A673 (cell line): ENCODE measurements around the gene UMAD1. TPM values are rescaled to one million over a fixed set of nuclear protein-coding genes. Genes with fewer than 3 reads are reported as not detected.

ENCODE experiments used
- BruUV-seq: library from RNA; stranded (reverse); fragments of 400-500 nt; replicated peaks from 2 replicates; lab custom pipeline; 2021; lab: Mats Ljungman, UMichigan
- CTCF ChIA-PET: fragments of 300-600 bp; sonication (Branson Sonifier 250); formaldehyde crosslinking; loops from one replicate; lab custom pipeline; 2022; ENCODE audit warnings: antibody characterized with exemption; lab: Charles Lee
- POLR2A ChIA-PET: fragments of 300-600 bp; sonication (Branson Sonifier 250); formaldehyde crosslinking; loops from one replicate; lab custom pipeline; 2022; ENCODE audit warnings: antibody characterized with exemption; ENCODE audit not compliant: low non-redundant PET; lab: Charles Lee
- DNase-seq: peaks from one replicate; pipeline ENCODE4 v3.0.0-alpha.2; 2015; ENCODE audit warnings: low spot score
- H3K27ac ChIP-seq: fragments of 200-600 bp; sonication (generic); 2 replicates; pipeline ENCODE4 v1.5.1; 2016; ENCODE audit warnings: mixed run types, low read depth, mild to moderate bottlenecking, mixed read lengths, antibody characterized with exemption, low read length; ENCODE audit not compliant: poor library complexity, severe bottlenecking
- H3K27me3 ChIP-seq: fragments of 200-600 bp; sonication (generic); replicated peaks from 2 replicates; pipeline ENCODE4 v1.6.1; 2017; ENCODE audit warnings: mixed run types, low read depth, mild to moderate bottlenecking, mixed read lengths, antibody characterized with exemption, low read length; ENCODE audit not compliant: insufficient read depth, poor library complexity
- H3K36me3 ChIP-seq: fragments of 200-600 bp; sonication (generic); 2 replicates; pipeline ENCODE4 v1.6.1; 2016; ENCODE audit warnings: mixed run types, mild to moderate bottlenecking, mixed read lengths, antibody characterized with exemption, low read length; ENCODE audit not compliant: insufficient read depth, poor library complexity, severe bottlenecking
- H3K4me1 ChIP-seq: fragments of 200-600 bp; sonication (generic); 2 replicates; pipeline ENCODE4 v1.6.1; 2017; ENCODE audit warnings: mixed run types, mild to moderate bottlenecking, mixed read lengths, antibody characterized with exemption, low read length; ENCODE audit not compliant: insufficient read depth, poor library complexity, severe bottlenecking
- H3K4me3 ChIP-seq: fragments of 200-600 bp; sonication (generic); 2 replicates; pipeline ENCODE4 v1.5.1; 2016; ENCODE audit warnings: low read depth, mixed run types, mild to moderate bottlenecking, mixed read lengths, low read length; ENCODE audit not compliant: poor library complexity, severe bottlenecking
- H3K9me3 ChIP-seq: fragments of 200-600 bp; sonication (generic); 2 replicates; pipeline ENCODE4 v1.6.1; 2016; ENCODE audit warnings: mixed run types, low read depth, mild to moderate bottlenecking, mixed read lengths, antibody characterized with exemption, low read length; ENCODE audit not compliant: poor library complexity, severe bottlenecking
- CTCF ChIP-seq: fragments of 300-800, 200-600 bp; sonication (generic); conservative IDR thresholded peaks from 2 replicates; pipeline ENCODE4 v1.5.1; 2017; ENCODE audit warnings: low read depth, mild to moderate bottlenecking, antibody characterized with exemption, low read length, moderate library complexity, mixed read lengths
- EZH2 ChIP-seq: fragments of 200-600 bp; sonication (generic); IDR thresholded peaks from 2 replicates; pipeline ENCODE4 v1.6.1; 2017; ENCODE audit warnings: borderline replicate concordance, low read depth, mild to moderate bottlenecking, mixed read lengths, antibody characterized with exemption, low read length; ENCODE audit not compliant: poor library complexity, severe bottlenecking
- intact Hi-C: fragments of 100-400 bp; cut with micrococcal nuclease; formaldehyde crosslinking; loops from one replicate; pipeline ENCODE4 v1.10.0; 2022; ENCODE audit not compliant: unreplicated experiment
- total RNA-seq: library from RNA; stranded (reverse); gene quantifications from 2 replicates; pipeline ENCODE4 v1.2.3, GENCODE V29; 2021

Gene UMAD1
- total RNA-seq, 1 experiment from 2014 or later: 13.5 TPM

- Histone ChIP-seq H3K9me3 (no peaks in the 10 kb centered on the region), H3K4me3 (no peak overlapping the region), H3K27me3 (no peaks in the 10 kb centered on the region), H3K4me1 (no peaks in the 10 kb centered on the region), H3K36me3 (no peaks in the 10 kb centered on the region), H3K27ac (no peak overlapping the region)
- intact Hi-C loops: no loop called here
- ChIA-PET POLR2A (no interaction called here), CTCF (no interaction called here)
- BruUV-seq: no TSS peak
- no peak for TF ChIP-seq EZH2
- TF ChIP-seq CTCF: no peak
- DNase-seq: no peak
These were observed 104.7 kb downstream of the UMAD1 start for GRCh38 chr7:7745258-7745657.

GRCh38 chr7:7745966-7746365, 105.4 kb downstream of the UMAD1 start:
- Histone ChIP-seq H3K27me3 (no peaks in the 10 kb centered on the region), H3K36me3 (no peaks in the 10 kb centered on the region), H3K4me1 (no peaks in the 10 kb centered on the region), H3K27ac (no peak overlapping the region), H3K9me3 (no peaks in the 10 kb centered on the region), H3K4me3 (no peak overlapping the region)
- POLR2A ChIA-PET: no interaction called here
- intact Hi-C loops: no loop called here
- no TSS peak for BruUV-seq
- no peak for DNase-seq
- no peak for TF ChIP-seq CTCF
- no peak for TF ChIP-seq EZH2
- CTCF ChIA-PET: no interaction called here

- ChIA-PET POLR2A (no interaction called here), CTCF (no interaction called here)
- no peak for DNase-seq
- TF ChIP-seq CTCF: no peak
- TF ChIP-seq EZH2: no peak
- H3K9me3 ChIP-seq: no peaks in the 10 kb centered on the region
- intact Hi-C loops: no loop called here
- H3K36me3 ChIP-seq: no peaks in the 10 kb centered on the region
- no peaks in the 10 kb centered on the region for H3K27me3 ChIP-seq
- H3K4me3 ChIP-seq: no peak overlapping the region
- no peak overlapping the region for H3K27ac ChIP-seq
- BruUV-seq: no TSS peak
- H3K4me1 ChIP-seq: no peaks in the 10 kb centered on the region
These were observed 105.9 kb downstream of the UMAD1 start for GRCh38 chr7:7746458-7746857.
